Measurements from ENCODE around the gene EDAR. TPM values are rescaled to one million over a fixed set of nuclear protein-coding genes. Genes with fewer than 3 reads are reported as not detected.
A peak's percentile ranks its signal among the peaks of the same experiment; 100 is the strongest.

The EDAR gene
- total and polyA plus RNA-seq, 2 donors (not counting 1 experiment from before 2014, with no cell fraction given), result not detected

GRCh38 chr2:108893277-108893676, 95.7 kb downstream of the EDAR start:
- H3K4me3 ChIP-seq (replicated peaks in 1 of 4; ENCODE audit: control extremely low read depth in 1 of 4, insufficient read depth in 1 of 4, low read depth in 3 of 4, low read length in 4 of 4), result no peak overlapping the region
- H3K9ac ChIP-seq (ENCODE audit: insufficient read depth, low read length), result no peak overlapping the region
- no peak overlapping the region for H2AFZ ChIP-seq (ENCODE audit: low read length)
- no peaks in the 10 kb centered on the region for H3K36me3 ChIP-seq (ENCODE audit: control insufficient read depth, insufficient read depth, low read length)
- TF ChIP-seq EZH2 (IDR thresholded peaks at IDR 0.05; ENCODE audit: low read length, missing control alignments), result no peak
- TF ChIP-seq CTCF (conservative IDR thresholded peaks at IDR 0.05 in 1 of 2, IDR thresholded peaks at IDR 0.05 in 1 of 2; ENCODE audit: low read depth in 1 of 2, low read length in 2 of 2), result no peak
- no peak overlapping the region for H3K4me2 ChIP-seq (ENCODE audit: extremely low read depth, insufficient read depth, low read length)
- H3K4me1 ChIP-seq (ENCODE audit: control insufficient read depth, extremely low read depth, insufficient read depth, low read length), result no peaks in the 10 kb centered on the region
- no peak for DNase-seq (ENCODE audit: low read depth in 2 of 2)
- H4K20me1 ChIP-seq (ENCODE audit: control insufficient read depth, extremely low read depth, insufficient read depth, low read length), result no peaks in the 10 kb centered on the region
- no peak overlapping the region for H3K27ac ChIP-seq (ENCODE audit: insufficient read depth, low read length)
- H3K79me2 ChIP-seq (ENCODE audit: control insufficient read depth, insufficient read depth, low read length), result no peaks in the 10 kb centered on the region
- H3K27me3 ChIP-seq (ENCODE audit: control insufficient read depth, insufficient read depth, low read length), result no peaks in the 10 kb centered on the region
- no peaks in the 10 kb centered on the region for H3K9me3 ChIP-seq (ENCODE audit: control insufficient read depth, insufficient read depth, low read depth, low read length)

GRCh38 chr2:108889907-108890306, 99.1 kb downstream of the EDAR start:
- H3K27me3 ChIP-seq (ENCODE audit: control insufficient read depth, insufficient read depth, low read length), result no peaks in the 10 kb centered on the region
- no peak overlapping the region for H3K27ac ChIP-seq (ENCODE audit: insufficient read depth, low read length)
- TF ChIP-seq EZH2 (IDR thresholded peaks at IDR 0.05; ENCODE audit: low read length, missing control alignments) (no peak), CTCF (conservative IDR thresholded peaks at IDR 0.05 in 1 of 2, IDR thresholded peaks at IDR 0.05 in 1 of 2; ENCODE audit: low read depth in 1 of 2, low read length in 2 of 2) (no peak)
- no peaks in the 10 kb centered on the region for H4K20me1 ChIP-seq (ENCODE audit: control insufficient read depth, extremely low read depth, insufficient read depth, low read length)
- no peak for DNase-seq (ENCODE audit: low read depth in 2 of 2)
- H3K9me3 ChIP-seq (ENCODE audit: control insufficient read depth, insufficient read depth, low read depth, low read length), result no peaks in the 10 kb centered on the region
- H3K4me1 ChIP-seq (ENCODE audit: control insufficient read depth, extremely low read depth, insufficient read depth, low read length), result no peaks in the 10 kb centered on the region
- no peaks in the 10 kb centered on the region for H3K79me2 ChIP-seq (ENCODE audit: control insufficient read depth, insufficient read depth, low read length)
- H3K36me3 ChIP-seq (ENCODE audit: control insufficient read depth, insufficient read depth, low read length), result no peaks in the 10 kb centered on the region
- no peak overlapping the region for H3K9ac ChIP-seq (ENCODE audit: insufficient read depth, low read length)
- no peak overlapping the region for H3K4me2 ChIP-seq (ENCODE audit: extremely low read depth, insufficient read depth, low read length)
- no peak overlapping the region for H2AFZ ChIP-seq (ENCODE audit: low read length)
- H3K4me3 ChIP-seq (replicated peaks in 1 of 4; ENCODE audit: control extremely low read depth in 1 of 4, insufficient read depth in 1 of 4, low read depth in 3 of 4, low read length in 4 of 4), result no peak overlapping the region

GRCh38 chr2:108884619-108885018, 104.4 kb downstream of the EDAR start:
- Histone ChIP-seq H3K27ac (ENCODE audit: insufficient read depth, low read length) (no peak overlapping the region), H3K9ac (ENCODE audit: insufficient read depth, low read length) (no peak overlapping the region), H3K4me3 (replicated peaks in 1 of 4; ENCODE audit: control extremely low read depth in 1 of 4, insufficient read depth in 1 of 4, low read depth in 3 of 4, low read length in 4 of 4) (no peak overlapping the region), H3K9me3 (ENCODE audit: control insufficient read depth, insufficient read depth, low read depth, low read length) (no peaks in the 10 kb centered on the region), H3K36me3 (ENCODE audit: control insufficient read depth, insufficient read depth, low read length) (no peaks in the 10 kb centered on the region), H3K27me3 (ENCODE audit: control insufficient read depth, insufficient read depth, low read length) (no peaks in the 10 kb centered on the region), H3K79me2 (ENCODE audit: control insufficient read depth, insufficient read depth, low read length) (no peaks in the 10 kb centered on the region), H2AFZ (ENCODE audit: low read length) (no peak overlapping the region), H3K4me2 (ENCODE audit: extremely low read depth, insufficient read depth, low read length) (no peak overlapping the region), H3K4me1 (ENCODE audit: control insufficient read depth, extremely low read depth, insufficient read depth, low read length) (no peaks in the 10 kb centered on the region), H4K20me1 (ENCODE audit: control insufficient read depth, extremely low read depth, insufficient read depth, low read length) (no peaks in the 10 kb centered on the region)
- peak in 1 of 2 donors; percentile 20 for DNase-seq (ENCODE audit: low read depth in 2 of 2)
- TF ChIP-seq CTCF (conservative IDR thresholded peaks at IDR 0.05 in 1 of 2, IDR thresholded peaks at IDR 0.05 in 1 of 2; ENCODE audit: low read depth in 1 of 2, low read length in 2 of 2) (no peak), EZH2 (IDR thresholded peaks at IDR 0.05; ENCODE audit: low read length, missing control alignments) (no peak)

All from fibroblast of lung (primary cell).